ENCODE measurements around the gene GPRIN1. TPM values are rescaled to one million over a fixed set of nuclear protein-coding genes. Genes with fewer than 3 reads are reported as not detected.

GPRIN1 gene
- polyA plus RNA-seq, 1 experiment, result 4.0 TPM

DNA sequence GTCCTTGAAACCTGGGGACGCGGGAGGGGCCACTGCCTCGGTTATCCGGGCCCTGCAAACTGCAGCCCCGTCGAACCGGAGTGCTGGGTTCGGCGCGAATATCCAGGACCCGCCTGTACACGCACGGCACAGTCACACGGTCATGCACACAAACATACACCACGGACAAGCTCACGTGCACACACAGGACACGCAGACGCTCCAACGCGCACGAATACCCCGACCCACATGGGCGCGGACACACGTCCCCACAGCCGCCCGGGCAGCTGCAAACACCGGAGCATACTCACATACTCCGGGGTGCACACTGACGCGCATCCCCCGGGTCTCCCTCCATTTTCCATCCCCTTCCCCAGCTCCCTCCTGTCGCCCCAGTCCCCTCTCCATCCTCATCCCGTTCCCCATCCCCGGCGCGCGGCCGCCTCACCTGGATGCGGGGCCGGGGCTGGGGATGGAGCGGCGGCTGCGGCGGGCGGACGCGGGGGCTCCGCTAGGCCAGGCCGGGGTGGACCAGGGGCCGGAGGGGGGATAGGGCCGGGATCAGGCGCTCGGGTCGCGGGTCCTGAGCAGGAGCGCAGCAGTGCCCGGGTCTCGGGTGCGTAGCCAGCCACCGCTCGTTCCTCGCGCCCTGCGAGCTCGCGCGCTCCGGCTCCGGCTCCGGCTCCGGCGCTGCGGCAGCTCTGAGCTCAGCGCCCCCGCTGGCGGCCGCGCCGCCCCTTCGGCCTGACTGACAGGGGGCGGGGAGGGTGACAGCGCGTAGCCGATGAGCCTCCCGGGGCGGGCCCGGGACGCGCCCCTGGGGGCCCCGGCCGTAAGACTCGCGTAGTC, 20.1 kb upstream of the GPRIN1 start, which contains the start of the genes EIF4E1B and SNCB:
Gene EIF4E1B (plus strand): TSS at position 823 of the 828 bp plus-strand sequence. CDS start 12,113 bp downstream, outside the sequence.
Gene SNCB (minus strand): TSS at position 682 of the 828 bp plus-strand sequence. CDS start 880 bp downstream, outside the sequence.
- Histone ChIP-seq H3K9me3 (ENCODE audit: control insufficient read depth, insufficient read depth, low read length) (no peaks in the 10 kb centered on the region), H3K27ac (ENCODE audit: low read depth, low read length) (no peak within 1 kb of the TSS), H3K4me3 (ENCODE audit: low read depth, low read length) (peak within 1 kb of the TSS; percentile 56), H3K27me3 (ENCODE audit: control insufficient read depth, insufficient read depth, low read length) (peaks cover 64% of the 10 kb centered on the region)
- TF ChIP-seq, protein P1, sequence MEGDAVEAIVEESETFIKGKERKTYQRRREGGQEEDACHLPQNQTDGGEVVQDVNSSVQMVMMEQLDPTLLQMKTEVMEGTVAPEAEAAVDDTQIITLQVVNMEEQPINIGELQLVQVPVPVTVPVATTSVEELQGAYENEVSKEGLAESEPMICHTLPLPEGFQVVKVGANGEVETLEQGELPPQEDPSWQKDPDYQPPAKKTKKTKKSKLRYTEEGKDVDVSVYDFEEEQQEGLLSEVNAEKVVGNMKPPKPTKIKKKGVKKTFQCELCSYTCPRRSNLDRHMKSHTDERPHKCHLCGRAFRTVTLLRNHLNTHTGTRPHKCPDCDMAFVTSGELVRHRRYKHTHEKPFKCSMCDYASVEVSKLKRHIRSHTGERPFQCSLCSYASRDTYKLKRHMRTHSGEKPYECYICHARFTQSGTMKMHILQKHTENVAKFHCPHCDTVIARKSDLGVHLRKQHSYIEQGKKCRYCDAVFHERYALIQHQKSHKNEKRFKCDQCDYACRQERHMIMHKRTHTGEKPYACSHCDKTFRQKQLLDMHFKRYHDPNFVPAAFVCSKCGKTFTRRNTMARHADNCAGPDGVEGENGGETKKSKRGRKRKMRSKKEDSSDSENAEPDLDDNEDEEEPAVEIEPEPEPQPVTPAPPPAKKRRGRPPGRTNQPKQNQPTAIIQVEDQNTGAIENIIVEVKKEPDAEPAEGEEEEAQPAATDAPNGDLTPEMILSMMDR (IDR thresholded peaks at IDR 0.05; ENCODE audit: low read depth, low read length), result no peak
- no peak for DNase-seq (ENCODE audit: low read depth, low spot score)
- CTCF ChIA-PET, result interaction anchor here (0.7 to 1.9 kb wide), 6 partner anchors 11 to 213 kb away, joined by 3 to 10 read pairs (median 6); partner anchors contain the start of genes CLTB and TSPAN17
- POLR2A ChIA-PET, result interaction anchor here (0.7 to 1.7 kb wide), 3 partner anchors 8 to 93 kb away, joined by 3 to 9 read pairs (median 5); partner anchors contain the start of genes RNF44 and TSPAN17

DNA sequence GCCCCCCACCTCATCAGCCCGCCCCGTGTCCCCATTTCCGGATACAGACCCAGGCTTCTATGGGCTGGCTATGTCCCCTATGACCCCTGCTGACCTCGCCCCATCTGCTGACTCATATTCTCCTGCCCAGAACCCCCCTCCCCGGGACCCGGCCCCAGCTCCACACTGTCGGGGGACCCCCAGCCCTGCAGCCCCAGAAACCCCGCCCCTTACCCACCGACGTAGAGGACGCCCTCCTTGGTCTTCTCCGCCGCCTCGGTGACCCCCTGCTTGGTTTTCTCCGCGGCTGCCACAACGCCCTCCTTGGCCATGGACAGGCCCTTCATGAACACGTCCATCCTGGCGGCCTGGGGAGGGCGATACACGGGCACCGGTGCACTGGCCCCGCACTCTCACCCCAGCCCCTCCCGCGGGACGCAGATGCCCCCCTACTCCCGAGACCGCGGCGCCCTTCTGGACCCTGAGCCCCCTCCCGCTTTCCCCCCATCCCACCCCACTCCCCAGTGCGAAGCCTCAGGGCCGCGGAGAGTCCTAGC, 19.4 kb upstream of the GPRIN1 start:
- POLR2A ChIA-PET, result interaction anchor here (1.7 kb wide), 1 partner anchor 18 kb away, joined by 9 read pairs; the partner anchor contains the start of gene TSPAN17
- CTCF ChIA-PET, result interaction anchor here (1.9 kb wide), 1 partner anchor 31 kb away, joined by 6 read pairs; no protein-coding TSS in a partner anchor
- H3K27me3 ChIP-seq (ENCODE audit: control insufficient read depth, insufficient read depth, low read length), result peaks cover 65% of the 10 kb centered on the region

DNA sequence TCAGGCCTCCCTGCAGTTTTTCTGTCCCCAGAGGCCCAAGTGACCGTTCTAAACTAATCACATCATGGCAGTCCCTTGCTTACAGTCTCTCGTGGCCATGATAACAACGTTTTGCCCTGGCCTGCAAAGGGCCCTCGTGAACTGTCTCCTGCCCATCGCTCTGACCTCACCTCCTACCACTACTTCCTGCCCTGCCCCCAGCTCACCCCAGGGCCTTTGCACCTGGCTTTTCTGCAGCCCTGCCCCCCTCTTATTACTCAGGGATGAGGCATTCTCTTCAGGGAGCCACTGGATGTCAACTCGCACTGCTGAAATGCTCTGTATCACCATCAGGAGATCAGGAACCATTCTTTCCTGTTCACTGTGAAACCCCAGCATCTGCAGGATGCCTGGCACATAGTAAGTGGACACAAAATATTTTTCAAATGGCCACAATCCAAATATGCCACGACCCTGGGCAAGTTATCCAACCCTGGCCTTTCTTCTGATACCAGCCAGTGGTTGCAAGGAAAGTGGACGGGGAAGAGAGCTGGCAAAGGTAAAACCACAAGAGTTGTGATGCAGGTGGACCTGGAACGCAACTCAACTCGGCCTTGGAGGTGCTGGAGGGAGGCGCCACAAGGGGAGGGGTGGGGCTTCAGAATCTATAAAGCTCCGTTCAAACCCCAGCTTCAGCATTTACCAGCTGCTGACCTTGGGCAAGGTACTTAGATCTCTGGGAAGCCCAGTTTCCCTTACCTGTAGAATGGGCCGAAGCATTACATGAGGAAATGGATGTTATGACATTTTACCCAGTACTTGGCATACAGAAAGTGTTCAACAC, 18.7 kb upstream of the GPRIN1 start:
- Histone ChIP-seq H3K27ac (ENCODE audit: low read depth, low read length) (no peak overlapping the region), H3K4me3 (ENCODE audit: low read depth, low read length) (no peak overlapping the region), H3K9me3 (ENCODE audit: control insufficient read depth, insufficient read depth, low read length) (no peaks in the 10 kb centered on the region), H3K27me3 (ENCODE audit: control insufficient read depth, insufficient read depth, low read length) (peaks cover 65% of the 10 kb centered on the region)
- ChIA-PET CTCF (interaction anchor here (1.9 kb wide), 1 partner anchor 32 kb away, joined by 6 read pairs; no protein-coding TSS in a partner anchor), POLR2A (no interaction called here)
- no peak for DNase-seq (ENCODE audit: low read depth, low spot score)
- TF ChIP-seq, protein P1 (IDR thresholded peaks at IDR 0.05; ENCODE audit: low read depth, low read length), result no peak

More for the DNA sequence above, 19.4 kb upstream of the GPRIN1 start:
- Histone ChIP-seq H3K4me3 (ENCODE audit: low read depth, low read length) (no peak overlapping the region), H3K9me3 (ENCODE audit: control insufficient read depth, insufficient read depth, low read length) (no peaks in the 10 kb centered on the region), H3K27ac (ENCODE audit: low read depth, low read length) (no peak overlapping the region)
- no peak for DNase-seq (ENCODE audit: low read depth, low spot score)
- TF ChIP-seq, protein P1 (IDR thresholded peaks at IDR 0.05; ENCODE audit: low read depth, low read length), result no peak

DNA sequence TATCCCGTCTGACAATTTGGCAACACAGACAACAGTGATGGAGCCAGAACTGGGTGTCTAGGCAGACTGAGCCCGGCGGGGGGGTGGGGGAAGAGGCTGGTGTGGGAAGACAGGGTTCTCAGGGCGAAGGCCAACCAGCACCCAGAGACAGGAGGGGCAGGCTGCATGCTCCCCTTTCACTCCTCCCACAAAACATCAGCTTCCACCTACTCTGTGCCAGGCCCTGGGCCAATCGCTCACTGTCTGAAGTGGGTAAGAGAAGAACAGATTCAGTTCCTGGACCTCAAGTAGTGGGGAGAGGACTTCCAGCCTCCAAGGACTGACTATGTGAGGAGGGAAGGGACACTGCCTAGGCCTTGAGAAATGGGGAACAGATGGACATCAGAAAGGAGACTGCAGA, 17.6 kb upstream of the GPRIN1 start:
- ChIA-PET CTCF (no interaction called here), POLR2A (no interaction called here)
- TF ChIP-seq, protein P1 (IDR thresholded peaks at IDR 0.05; ENCODE audit: low read depth, low read length), result no peak
- H3K9me3 ChIP-seq (ENCODE audit: control insufficient read depth, insufficient read depth, low read length), result no peaks in the 10 kb centered on the region
- H3K27me3 ChIP-seq (ENCODE audit: control insufficient read depth, insufficient read depth, low read length), result peaks cover 59% of the 10 kb centered on the region
- no peak overlapping the region for H3K27ac ChIP-seq (ENCODE audit: low read depth, low read length)
- no peak overlapping the region for H3K4me3 ChIP-seq (ENCODE audit: low read depth, low read length)
- no peak for DNase-seq (ENCODE audit: low read depth, low spot score)

All from AG04450 (cell line).